ENCODE measurements around the gene BFSP2. TPM values are rescaled to one million over a fixed set of nuclear protein-coding genes. Genes with fewer than 3 reads are reported as not detected.
"Not testable (repeated sequence)": the region's sequence is repeated elsewhere in the genome, so short reads cannot be mapped to it uniquely, and the experiment has no call there.

Gene BFSP2
- total RNA-seq, 1 donor from 2014 or later = not detected

- ATAC-seq = peak; percentile 77
- no peak for DNase-seq (ENCODE audit: low spot score)
- intact Hi-C loops (cut with DNase I) = no loop called here
These were observed 69.4 kb downstream of the BFSP2 start for GRCh38 chr3:133469140-133469731.

GRCh38 chr3:133472242-133472641 lies 72.4 kb downstream of the BFSP2 start:
- intact Hi-C loops (cut with DNase I) = no loop called here
- no peak for DNase-seq (ENCODE audit: low spot score)
- no peak for ATAC-seq

GRCh38 chr3:133472889-133473288 lies 73.0 kb downstream of the BFSP2 start:
- DNase-seq (ENCODE audit: low spot score) (no peak), ATAC-seq (no peak)
- intact Hi-C loops (cut with DNase I) = no loop called here

- intact Hi-C loops (cut with DNase I); DNase-seq (ENCODE audit: low spot score): not testable (repeated sequence)
- peak; percentile 1 for ATAC-seq
These were observed 73.8 kb downstream of the BFSP2 start for GRCh38 chr3:133473472-133474191.

- intact Hi-C loops (cut with DNase I) = no loop called here
- ATAC-seq (peak; percentile 96), DNase-seq (ENCODE audit: low spot score) (peak; percentile 81)
These were observed 74.5 kb downstream of the BFSP2 start for GRCh38 chr3:133474251-133474801.

GRCh38 chr3:133474817-133475216 lies 75.0 kb downstream of the BFSP2 start:
- intact Hi-C loops (cut with DNase I) = no loop called here
- ATAC-seq = peak; percentile 33

GRCh38 chr3:133475245-133476010 lies 75.6 kb downstream of the BFSP2 start:
- DNase-seq (ENCODE audit: low spot score) (no peak), ATAC-seq (peak; percentile 14)
- intact Hi-C loops (cut with DNase I) = no loop called here

More at GRCh38 chr3:133474817-133475216, 75.0 kb downstream of the BFSP2 start:
- no peak for DNase-seq (ENCODE audit: low spot score)

GRCh38 chr3:133476971-133477375 lies 77.1 kb downstream of the BFSP2 start:
- no peak for ATAC-seq
- intact Hi-C loops (cut with DNase I) = no loop called here

GRCh38 chr3:133477487-133477886 lies 77.6 kb downstream of the BFSP2 start:
- DNase-seq (ENCODE audit: low spot score) (no peak), ATAC-seq (no peak)
- intact Hi-C loops (cut with DNase I) = no loop called here

More at GRCh38 chr3:133476971-133477375, 77.1 kb downstream of the BFSP2 start:
- no peak for DNase-seq (ENCODE audit: low spot score)

GRCh38 chr3:133478624-133479023 lies 78.8 kb downstream of the BFSP2 start:
- ATAC-seq = no peak
- intact Hi-C loops (cut with DNase I) = no loop called here
- DNase-seq (ENCODE audit: low spot score) = no peak

- intact Hi-C loops (cut with DNase I) = no loop called here
- DNase-seq (ENCODE audit: low spot score) = no peak
- ATAC-seq = no peak
These were observed 79.5 kb downstream of the BFSP2 start for GRCh38 chr3:133479401-133479800.

- DNase-seq (ENCODE audit: low spot score) (no peak), ATAC-seq (no peak)
- intact Hi-C loops (cut with DNase I) = no loop called here
These were observed 80.2 kb downstream of the BFSP2 start for GRCh38 chr3:133479895-133480669.

GRCh38 chr3:133482474-133482873 lies 82.6 kb downstream of the BFSP2 start:
- intact Hi-C loops (cut with DNase I); DNase-seq (ENCODE audit: low spot score); ATAC-seq: not testable (repeated sequence)

GRCh38 chr3:133486658-133487057 lies 86.8 kb downstream of the BFSP2 start:
- intact Hi-C loops (cut with DNase I) = no loop called here
- ATAC-seq = no peak
- no peak for DNase-seq (ENCODE audit: low spot score)

- intact Hi-C loops (cut with DNase I) = no loop called here
- no peak for DNase-seq (ENCODE audit: low spot score)
- no peak for ATAC-seq
These were observed 87.3 kb downstream of the BFSP2 start for GRCh38 chr3:133487204-133487603.

- no peak for ATAC-seq
- intact Hi-C loops (cut with DNase I) = no loop called here
- DNase-seq (ENCODE audit: low spot score) = no peak
These were observed 88.2 kb downstream of the BFSP2 start for GRCh38 chr3:133487920-133488540.

- no peak for ATAC-seq
- intact Hi-C loops (cut with DNase I) = no loop called here
- no peak for DNase-seq (ENCODE audit: low spot score)
These were observed 89.0 kb downstream of the BFSP2 start for GRCh38 chr3:133488785-133489367.

- intact Hi-C loops (cut with DNase I) = no loop called here
- ATAC-seq (no peak), DNase-seq (ENCODE audit: low spot score) (no peak)
These were observed 89.7 kb downstream of the BFSP2 start for GRCh38 chr3:133489466-133490085.
